HEK293 (cell line): Measurements from ENCODE around the gene AMOTL1.

Experiments used
- CTCF ChIA-PET: fragments of 350-600 bp; formaldehyde crosslinking; extraction: SDS; loops from one replicate; lab custom pipeline; 2021; ENCODE audit warnings: antibody characterized with exemption; lab: Yijun Ruan, JAX
- POLR2A ChIA-PET: fragments of 300-600 bp; formaldehyde crosslinking; extraction: SDS; loops from one replicate; lab custom pipeline; 2020; ENCODE audit warnings: antibody characterized with exemption, inconsistent platforms; lab: Yijun Ruan, JAX
- H3K27ac ChIP-seq: fragments of 200-500 bp; sonication (Bioruptor generic); 2 replicates; pipeline ENCODE4 v1.5.1; 2014; ENCODE audit warnings: low read depth, low read length, control low read depth, inconsistent platforms; ENCODE audit errors: extremely low read depth
- H3K36me3 ChIP-seq, 2 experiments: fragments of 200-500 bp in 1 of 2; sonication (Bioruptor generic) in 1 of 2; 1 replicate in 1 of 2; 2 replicates in 1 of 2; pipeline ENCODE4 v1.5.1; 2014 to 2017; ENCODE audit warnings: inconsistent platforms in 2 of 2, low read length in 2 of 2; ENCODE audit not compliant: control insufficient read depth in 2 of 2, insufficient read depth in 1 of 2
- H3K4me1 ChIP-seq: fragments of 200-500 bp; sonication (Bioruptor generic); 2 replicates; pipeline ENCODE4 v1.5.1; 2014; ENCODE audit warnings: mild to moderate bottlenecking, low read length, inconsistent platforms; ENCODE audit not compliant: control insufficient read depth, insufficient read depth
- H3K4me3 ChIP-seq: 2 replicates; pipeline ENCODE4 v1.5.1; 2011; ENCODE audit warnings: low read depth, mild to moderate bottlenecking, control low read depth, low read length, moderate library complexity
- H3K9me3 ChIP-seq: fragments of 200-500 bp; sonication (Bioruptor generic); 2 replicates; pipeline ENCODE4 v1.5.1; 2014; ENCODE audit warnings: low read depth, low read length, inconsistent platforms; ENCODE audit not compliant: control insufficient read depth, insufficient read depth
- PRDM10 ChIP-seq: fragments of 450-650 bp; formaldehyde crosslinking; IDR thresholded peaks from 2 replicates; pipeline ENCODE4 v1.5.1; 2016; ENCODE audit warnings: missing biosample characterization, missing genetic modification characterization
- PRDM2 ChIP-seq: fragments of 450-650 bp; formaldehyde crosslinking; IDR thresholded peaks from 2 replicates; pipeline ENCODE4 v1.5.1; 2016; ENCODE audit warnings: missing biosample characterization, missing genetic modification characterization, borderline replicate concordance
- SCRT2 ChIP-seq: fragments of 450-650 bp; formaldehyde crosslinking; IDR thresholded peaks from 2 replicates; pipeline ENCODE4 v1.5.1; 2016; ENCODE audit warnings: missing biosample characterization, missing genetic modification characterization
- ZBTB49 ChIP-seq: fragments of 450-650 bp; formaldehyde crosslinking; IDR thresholded peaks from 2 replicates; pipeline ENCODE4 v1.5.1; 2016; ENCODE audit warnings: missing biosample characterization, missing genetic modification characterization, low read depth
- ZNF19 ChIP-seq: fragments of 450-650 bp; formaldehyde crosslinking; IDR thresholded peaks from 2 replicates; pipeline ENCODE4; 2016; ENCODE audit warnings: missing biosample characterization, missing genetic modification characterization, low read depth
- ZNF324 ChIP-seq: fragments of 450-650 bp; formaldehyde crosslinking; IDR thresholded peaks from 2 replicates; pipeline ENCODE4 v1.5.1; 2016; ENCODE audit warnings: missing biosample characterization, missing genetic modification characterization
- ZNF362 ChIP-seq: fragments of 450-650 bp; formaldehyde crosslinking; IDR thresholded peaks from 2 replicates; pipeline ENCODE4 v1.5.1; 2016; ENCODE audit warnings: missing biosample characterization, missing genetic modification characterization
- ZNF501 ChIP-seq: fragments of 450-650 bp; formaldehyde crosslinking; IDR thresholded peaks from 2 replicates; pipeline ENCODE4 v1.5.1; 2016; ENCODE audit warnings: missing biosample characterization, missing genetic modification characterization
- ZNF510 ChIP-seq: fragments of 450-650 bp; formaldehyde crosslinking; IDR thresholded peaks from 2 replicates; pipeline ENCODE4 v1.5.1; 2018; ENCODE audit warnings: mild to moderate bottlenecking, missing genetic modification characterization, missing biosample characterization; ENCODE audit not compliant: insufficient replicate concordance
- ZNF514 ChIP-seq: fragments of 450-650 bp; formaldehyde crosslinking; IDR thresholded peaks from 2 replicates; pipeline ENCODE4 v1.5.1; 2016; ENCODE audit warnings: missing biosample characterization, missing genetic modification characterization
- ZNF560 ChIP-seq: fragments of 450-650 bp; formaldehyde crosslinking; IDR thresholded peaks from 2 replicates; pipeline ENCODE4 v1.5.1; 2017; ENCODE audit warnings: missing biosample characterization, missing genetic modification characterization, borderline replicate concordance
- ZNF596 ChIP-seq: fragments of 450-650 bp; IDR thresholded peaks from 2 replicates; pipeline ENCODE4 v1.5.0; 2018; ENCODE audit warnings: missing biosample characterization, mild to moderate bottlenecking, missing genetic modification characterization, moderate library complexity
- TF ChIP-seq, protein P1 (sequence below): fragments of 450-650 bp; formaldehyde crosslinking; IDR thresholded peaks from 2 replicates; pipeline ENCODE4 v1.5.1; 2016; ENCODE audit warnings: missing biosample characterization, missing genetic modification characterization

Gene AMOTL1

GRCh38 chr11:94802501-94802900 lies 34.3 kb downstream of the AMOTL1 start:
- ChIA-PET CTCF (interaction anchor here (0.8 to 2.3 kb wide), 2 partner anchors 28 to 179 kb away, joined by 4 to 9 read pairs; no protein-coding TSS in a partner anchor), POLR2A (no interaction called here)
- Histone ChIP-seq H3K27ac (no peak overlapping the region), H3K36me3 (peaks cover 0 to 73% of the 10 kb centered on the region in 2 experiments; a peak in 1 of 3 replicates), H3K4me3 (no peak overlapping the region), H3K9me3 (no peaks in the 10 kb centered on the region), H3K4me1 (no peaks in the 10 kb centered on the region)
- no peak for TF ChIP-seq ZNF560
- TF ChIP-seq ZNF596 (tag by site-specific recombination), result no peak
- TF ChIP-seq PRDM10 (tag by site-specific recombination), result no peak
- no peak for TF ChIP-seq ZNF510 (tag by site-specific recombination)
- no peak for TF ChIP-seq PRDM2 (tag by site-specific recombination)
- TF ChIP-seq SCRT2 (tag by site-specific recombination), result no peak
- TF ChIP-seq ZNF324 (tag by site-specific recombination), result no peak
- TF ChIP-seq ZNF362 (tag by site-specific recombination), result no peak
- TF ChIP-seq, protein P1, sequence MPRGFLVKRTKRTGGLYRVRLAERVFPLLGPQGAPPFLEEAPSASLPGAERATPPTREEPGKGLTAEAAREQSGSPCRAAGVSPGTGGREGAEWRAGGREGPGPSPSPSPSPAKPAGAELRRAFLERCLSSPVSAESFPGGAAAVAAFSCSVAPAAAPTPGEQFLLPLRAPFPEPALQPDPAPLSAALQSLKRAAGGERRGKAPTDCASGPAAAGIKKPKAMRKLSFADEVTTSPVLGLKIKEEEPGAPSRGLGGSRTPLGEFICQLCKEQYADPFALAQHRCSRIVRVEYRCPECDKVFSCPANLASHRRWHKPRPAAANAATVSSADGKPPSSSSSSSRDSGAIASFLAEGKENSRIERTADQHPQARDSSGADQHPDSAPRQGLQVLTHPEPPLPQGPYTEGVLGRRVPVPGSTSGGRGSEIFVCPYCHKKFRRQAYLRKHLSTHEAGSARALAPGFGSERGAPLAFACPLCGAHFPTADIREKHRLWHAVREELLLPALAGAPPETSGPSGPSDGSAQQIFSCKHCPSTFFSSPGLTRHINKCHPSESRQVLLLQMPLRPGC (tag by site-specific recombination), result no peak
- no peak for TF ChIP-seq ZNF19 (tag by site-specific recombination)
- TF ChIP-seq ZNF501 (tag by site-specific recombination), result no peak
- TF ChIP-seq ZNF514 (tag by site-specific recombination), result no peak
- no peak for TF ChIP-seq ZBTB49
